GM12864 (cell line): Measurements from ENCODE around the gene DET1.
"Not testable (repeated sequence)": the region's sequence is repeated elsewhere in the genome, so short reads cannot be mapped to it uniquely, and the experiment has no call there.

ENCODE experiments used
- DNase-seq: peaks from one replicate; pipeline ENCODE4 v3.0.0-alpha.2; 2011; ENCODE audit warnings: low read depth
- H3K4me3 ChIP-seq: 2 replicates; pipeline ENCODE4 v1.5.1; 2011; ENCODE audit warnings: mild to moderate bottlenecking, low read depth, low read length, control low read depth
- TF ChIP-seq, protein P1 (sequence below): IDR thresholded peaks from 2 replicates; pipeline ENCODE4 v1.5.1; 2011; ENCODE audit warnings: low read depth, mild to moderate bottlenecking, moderate library complexity, low read length, control low read depth, inconsistent platforms; ENCODE audit errors: missing control alignments

The DET1 gene

DNA sequence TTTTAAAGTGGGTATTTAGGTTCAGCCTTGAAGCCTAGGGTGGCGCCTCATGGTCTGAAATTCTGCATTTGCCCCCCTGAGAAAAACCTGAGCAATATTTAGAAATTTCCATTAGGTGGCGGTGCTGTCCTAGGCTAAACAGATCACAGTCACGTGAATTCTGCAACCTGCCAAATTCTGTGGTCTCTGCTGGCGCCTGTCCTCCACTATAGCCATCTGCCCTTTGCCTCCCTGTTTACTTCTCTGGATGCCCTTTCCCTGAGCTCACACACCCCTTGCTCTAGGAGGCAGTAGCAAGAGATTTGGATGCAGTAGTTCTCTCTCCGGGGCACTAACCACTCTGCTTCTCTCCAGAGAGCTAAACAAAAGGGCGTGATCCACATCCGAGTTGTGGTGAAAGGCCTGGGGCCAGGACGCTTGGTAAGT, 69.8 kb downstream of the DET1 start:
- no peak for DNase-seq
- TF ChIP-seq, protein P1, sequence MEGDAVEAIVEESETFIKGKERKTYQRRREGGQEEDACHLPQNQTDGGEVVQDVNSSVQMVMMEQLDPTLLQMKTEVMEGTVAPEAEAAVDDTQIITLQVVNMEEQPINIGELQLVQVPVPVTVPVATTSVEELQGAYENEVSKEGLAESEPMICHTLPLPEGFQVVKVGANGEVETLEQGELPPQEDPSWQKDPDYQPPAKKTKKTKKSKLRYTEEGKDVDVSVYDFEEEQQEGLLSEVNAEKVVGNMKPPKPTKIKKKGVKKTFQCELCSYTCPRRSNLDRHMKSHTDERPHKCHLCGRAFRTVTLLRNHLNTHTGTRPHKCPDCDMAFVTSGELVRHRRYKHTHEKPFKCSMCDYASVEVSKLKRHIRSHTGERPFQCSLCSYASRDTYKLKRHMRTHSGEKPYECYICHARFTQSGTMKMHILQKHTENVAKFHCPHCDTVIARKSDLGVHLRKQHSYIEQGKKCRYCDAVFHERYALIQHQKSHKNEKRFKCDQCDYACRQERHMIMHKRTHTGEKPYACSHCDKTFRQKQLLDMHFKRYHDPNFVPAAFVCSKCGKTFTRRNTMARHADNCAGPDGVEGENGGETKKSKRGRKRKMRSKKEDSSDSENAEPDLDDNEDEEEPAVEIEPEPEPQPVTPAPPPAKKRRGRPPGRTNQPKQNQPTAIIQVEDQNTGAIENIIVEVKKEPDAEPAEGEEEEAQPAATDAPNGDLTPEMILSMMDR = peak; percentile 55
- no peak overlapping the region for H3K4me3 ChIP-seq

- not testable (repeated sequence) for H3K4me3 ChIP-seq, DNase-seq
Measured at GRCh38 chr15:88473661-88474293, 72.7 kb downstream of the DET1 start.

DNA sequence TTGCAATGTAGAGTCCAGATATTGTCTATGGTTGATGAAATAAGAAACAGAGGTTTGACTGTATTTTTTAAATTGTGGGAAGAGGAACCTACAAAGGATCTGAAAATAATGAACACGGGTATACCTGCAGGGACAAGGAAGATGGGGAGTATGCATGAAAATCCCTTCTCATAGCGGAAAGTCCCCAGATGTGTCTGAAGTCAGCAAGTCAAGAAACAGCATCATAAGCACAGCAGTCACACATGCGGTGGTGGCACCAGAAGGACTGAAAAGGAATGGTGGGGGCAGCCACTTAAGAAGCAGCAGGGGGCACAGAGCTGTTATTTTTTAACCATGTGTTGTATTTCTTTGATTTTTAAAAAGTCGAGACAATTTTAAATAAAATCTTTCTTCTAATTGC, 74.3 kb downstream of the DET1 start:
- no peak for DNase-seq
- TF ChIP-seq, protein P1 = no peak
- no peak overlapping the region for H3K4me3 ChIP-seq

DNA sequence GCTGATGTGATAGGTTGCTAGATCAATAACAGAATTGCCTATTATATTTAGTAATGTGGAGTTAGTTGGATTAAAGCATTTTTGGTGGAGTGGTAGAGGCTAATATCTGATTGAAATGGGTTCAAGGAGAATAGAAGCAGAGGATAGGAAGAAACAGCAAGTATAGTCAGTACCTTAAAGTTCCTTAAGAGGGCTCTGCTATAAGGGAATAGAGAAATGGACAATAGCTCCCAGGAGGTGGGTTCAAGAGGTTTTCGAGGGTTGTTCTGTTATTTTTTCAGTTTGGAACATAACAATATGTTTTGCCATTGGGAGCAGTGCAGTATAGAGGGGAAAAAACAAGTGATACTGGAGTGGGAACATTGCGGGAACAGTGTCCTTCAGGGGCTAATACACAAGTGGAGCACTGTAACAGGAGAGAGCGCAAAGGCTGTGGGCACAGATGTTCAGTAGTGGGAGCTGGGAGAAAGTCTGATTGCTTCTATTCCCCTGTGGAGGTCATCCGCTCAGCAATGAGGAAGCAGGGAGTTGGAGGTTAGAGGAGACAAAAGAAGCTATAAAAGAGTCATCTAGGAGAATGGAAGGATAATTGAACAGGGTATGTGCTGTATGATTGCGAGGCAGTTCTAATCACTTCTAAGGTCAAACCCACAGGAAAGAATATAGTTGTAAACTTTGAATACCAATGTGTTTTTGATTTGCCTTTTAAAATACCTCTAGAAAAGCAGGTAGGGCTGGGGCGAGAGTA, 75.7 kb downstream of the DET1 start:
- no peak for DNase-seq
- no peak overlapping the region for H3K4me3 ChIP-seq
- TF ChIP-seq, protein P1 = peak; percentile 20

GRCh38 chr15:88469321-88469720, 77.2 kb downstream of the DET1 start:
- TF ChIP-seq, protein P1 = no peak
- no peak for DNase-seq
- no peak overlapping the region for H3K4me3 ChIP-seq

- not testable (repeated sequence) for DNase-seq
- peak overlapping the region; percentile 91; the same call in 1 of the 2 replicates for H3K4me3 ChIP-seq
Measured at GRCh38 chr15:88468721-88469120, 77.8 kb downstream of the DET1 start.

GRCh38 chr15:88467935-88468528, 78.4 kb downstream of the DET1 start:
- TF ChIP-seq, protein P1 = peak; percentile 42
- H3K4me3 ChIP-seq = peak overlapping the region; percentile 91
- no peak for DNase-seq
